GM23338 (cell line): ENCODE measurements around the gene MACROD1. TPM values are rescaled to one million over a fixed set of nuclear protein-coding genes. Genes with fewer than 3 reads are reported as not detected.

Source experiments
- ATAC-seq: fragments of 200-7000 bp; cut with Tn5 transposase; 3 replicates; pipeline ENCODE4 v1.9.1; 2020
- DNase-seq: peaks from one replicate; pipeline ENCODE4 v3.0.0-alpha.2; 2015; ENCODE audit warnings: low spot score
- H2AFZ ChIP-seq: fragments of 200-600 bp; sonication (generic); 2 replicates; pipeline ENCODE4 v1.8.0; 2016; ENCODE audit warnings: antibody characterized with exemption, mild to moderate bottlenecking, moderate library complexity
- H3F3A ChIP-seq: fragments of 200-600 bp; sonication (generic); replicated peaks from 2 replicates; pipeline ENCODE4 v1.8.0; 2017; ENCODE audit warnings: antibody characterized with exemption, mixed run types, low read depth
- H3K27ac ChIP-seq: fragments of 200-600 bp; sonication (generic); 2 replicates; pipeline ENCODE4 v1.6.1; 2016; ENCODE audit warnings: low read depth
- H3K27me3 ChIP-seq: fragments of 200-600 bp; sonication (generic); 2 replicates; pipeline ENCODE4 v1.8.0; 2016; ENCODE audit warnings: mild to moderate bottlenecking, mixed run types, moderate library complexity; ENCODE audit not compliant: insufficient read depth
- H3K36me3 ChIP-seq: fragments of 200-600 bp; sonication (generic); 2 replicates; pipeline ENCODE4 v1.8.0; 2016; ENCODE audit warnings: mild to moderate bottlenecking; ENCODE audit not compliant: insufficient read depth
- H3K4me1 ChIP-seq: fragments of 200-600 bp; sonication (generic); 2 replicates; pipeline ENCODE4 v1.8.0; 2016; ENCODE audit warnings: mild to moderate bottlenecking, moderate library complexity; ENCODE audit not compliant: insufficient read depth
- H3K4me2 ChIP-seq: fragments of 200-600 bp; sonication (generic); 2 replicates; pipeline ENCODE4 v1.7.1; 2017; ENCODE audit warnings: mixed run types
- H3K4me3 ChIP-seq: fragments of 200-600 bp; sonication (generic); 2 replicates; pipeline ENCODE4 v1.6.1; 2016; ENCODE audit warnings: mixed run types
- H3K79me2 ChIP-seq: fragments of 200-600 bp; sonication (generic); replicated peaks from 2 replicates; pipeline ENCODE4 v1.8.0; 2017; ENCODE audit warnings: mild to moderate bottlenecking; ENCODE audit not compliant: insufficient read depth
- H3K9me2 ChIP-seq: fragments of 200-600 bp; sonication (generic); 2 replicates; pipeline ENCODE4 v1.8.0; 2017; ENCODE audit not compliant: insufficient read depth
- H4K20me1 ChIP-seq: fragments of 200-600 bp; sonication (generic); replicated peaks from 2 replicates; pipeline ENCODE4 v1.8.0; 2017; ENCODE audit warnings: mild to moderate bottlenecking; ENCODE audit not compliant: insufficient read depth
- H3K27ac Mint-ChIP-seq: 2 replicates; pipeline ENCODE4 v1.8.0; 2020; ENCODE audit warnings: inconsistent platforms, mild to moderate bottlenecking, moderate library complexity, mixed read lengths
- H3K27me3 Mint-ChIP-seq: 3 replicates; pipeline ENCODE4 v1.8.0; 2022; ENCODE audit warnings: low read depth, mild to moderate bottlenecking, moderate library complexity, mixed read lengths, inconsistent platforms; ENCODE audit not compliant: insufficient read depth, poor library complexity
- H3K36me3 Mint-ChIP-seq: 3 replicates; pipeline ENCODE4 v1.8.0; 2021; ENCODE audit warnings: low read depth, mild to moderate bottlenecking, inconsistent platforms, moderate library complexity, mixed read lengths
- H3K4me1 Mint-ChIP-seq: 3 replicates; pipeline ENCODE4 v1.8.0; 2020; ENCODE audit warnings: mild to moderate bottlenecking, inconsistent platforms, mixed read lengths
- H3K4me3 Mint-ChIP-seq: 3 replicates; pipeline ENCODE4 v1.8.0; 2021; ENCODE audit warnings: moderate library complexity, mild to moderate bottlenecking, inconsistent platforms, mixed read lengths
- H3K9me3 Mint-ChIP-seq: 3 replicates; pipeline ENCODE4 v1.8.0; 2020; ENCODE audit warnings: moderate library complexity, mild to moderate bottlenecking, inconsistent platforms, mixed read lengths
- CREB1 ChIP-seq: fragments of 250-450 bp; sonication (Bioruptor Pico); IDR thresholded peaks from 2 replicates; pipeline ENCODE4 v1.5.0; 2020; ENCODE audit warnings: low read depth, mild to moderate bottlenecking, moderate library complexity
- CTCF ChIP-seq, 2 experiments: fragments of 200-600 bp in 1 of 2; sonication (generic) in 1 of 2; conservative IDR thresholded peaks; 2 replicates each; pipeline versions ENCODE4 v1.5.1 to v1.6.1; 2016 to 2017; ENCODE audit warnings: antibody characterized with exemption in 2 of 2, low read depth in 2 of 2, mild to moderate bottlenecking in 2 of 2, moderate library complexity in 1 of 2
- ETS1 ChIP-seq: IDR thresholded peaks from 2 replicates; pipeline ENCODE4 v1.6.1; 2016; ENCODE audit warnings: antibody characterized with exemption
- EZH2 ChIP-seq: fragments of 200-600 bp; sonication (generic); IDR thresholded peaks from one replicate; pipeline ENCODE4 v1.8.0; 2017; ENCODE audit warnings: antibody characterized with exemption, mild to moderate bottlenecking, low read depth; ENCODE audit not compliant: unreplicated experiment
- EZH2phosphoT487 ChIP-seq: fragments of 200-600 bp; sonication (generic); IDR thresholded peaks from one replicate; pipeline ENCODE4 v1.8.1; 2018; ENCODE audit warnings: antibody characterized with exemption; ENCODE audit not compliant: unreplicated experiment
- JUNB ChIP-seq: IDR thresholded peaks from one replicate; pipeline ENCODE4 v1.6.1; 2016; ENCODE audit warnings: antibody characterized with exemption; ENCODE audit not compliant: unreplicated experiment
- POLR2AphosphoS5 ChIP-seq: IDR thresholded peaks from 2 replicates; pipeline ENCODE4 v1.6.1; 2016; ENCODE audit warnings: antibody characterized with exemption, low read depth
- STAT1 ChIP-seq: IDR thresholded peaks from one replicate; pipeline ENCODE4 v1.6.1; 2016; ENCODE audit warnings: antibody characterized with exemption; ENCODE audit not compliant: unreplicated experiment
- ZNF114 ChIP-seq: fragments of 250-450 bp; sonication (Bioruptor Pico); IDR thresholded peaks from 2 replicates; pipeline ENCODE4 v1.5.0; 2020; ENCODE audit warnings: mild to moderate bottlenecking, moderate library complexity
- polyA plus RNA-seq: library from polyadenylated mRNA; unstranded; fragments of >200 nt; fragmentation: Nextera tagmentation; extraction: Ambion mirVana; gene quantifications from 2 replicates; pipeline ENCODE4 v1.2.1, GENCODE V29; 2016
- total RNA-seq: library from RNA; depleted of rRNA; stranded (reverse); fragments of >200 nt; shearing (Covaris generic); gene quantifications from 2 replicates; pipeline ENCODE4 v1.2.3, GENCODE V29; 2014

The MACROD1 gene
- total and polyA plus RNA-seq, 2 experiments from 2014 or later = 33.0 to 51.6 TPM

DNA sequence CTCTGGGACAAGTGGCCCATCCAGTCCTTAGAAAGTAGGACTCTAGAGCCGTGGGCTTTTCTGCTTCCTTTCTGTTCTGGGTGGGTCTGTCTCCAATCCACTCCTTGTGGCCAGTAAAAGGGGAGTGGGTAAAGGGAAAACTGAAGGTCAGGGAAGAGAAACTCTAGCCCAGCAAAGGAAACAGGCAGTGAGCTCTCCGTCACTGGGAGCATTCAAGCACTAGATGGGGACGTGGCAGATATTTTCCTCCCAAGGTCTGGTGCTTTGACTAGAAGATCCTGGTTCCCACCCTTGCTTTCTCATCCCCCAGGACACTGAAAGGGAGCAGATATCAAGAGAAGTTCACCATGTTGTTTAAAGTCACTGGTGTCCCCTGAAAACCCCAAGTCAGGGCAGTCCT, 42.2 kb downstream of the MACROD1 start:
- Histone ChIP-seq H3K4me1 (peaks cover 38% of the 10 kb centered on the region), H3K9me2 (no peaks in the 10 kb centered on the region), H3K36me3 (no peaks in the 10 kb centered on the region), H3K4me3 (no peak overlapping the region), H3K4me2 (no peak overlapping the region), H3F3A (peaks cover 5% of the 10 kb centered on the region; the same call in 1 of the 2 replicates), H2AFZ (no peak overlapping the region), H4K20me1 (no peaks in the 10 kb centered on the region; the same call in 1 of the 2 replicates), H3K27ac (no peak overlapping the region), H3K79me2 (no peaks in the 10 kb centered on the region), H3K27me3 (peaks cover 6% of the 10 kb centered on the region; the same call in 1 of the 2 replicates)
- H3K36me3 Mint-ChIP-seq = no peaks in the 10 kb centered on the region
- no peak overlapping the region for H3K4me3 Mint-ChIP-seq
- no peaks in the 10 kb centered on the region for H3K9me3 Mint-ChIP-seq
- TF ChIP-seq JUNB (no peak), EZH2 (no peak), STAT1 (no peak), CTCF (conservative IDR thresholded peaks at IDR 0.05; ENCODE audit: low read depth in 2 of 2) (no peak), ZNF114 (CRISPR knock-in tag) (no peak), ETS1 (no peak)
- H3K4me1 Mint-ChIP-seq = peaks cover 67% of the 10 kb centered on the region
- ATAC-seq (no peak), DNase-seq (no peak)
- no peak overlapping the region for H3K27ac Mint-ChIP-seq
- peaks cover 39% of the 10 kb centered on the region for H3K27me3 Mint-ChIP-seq

DNA sequence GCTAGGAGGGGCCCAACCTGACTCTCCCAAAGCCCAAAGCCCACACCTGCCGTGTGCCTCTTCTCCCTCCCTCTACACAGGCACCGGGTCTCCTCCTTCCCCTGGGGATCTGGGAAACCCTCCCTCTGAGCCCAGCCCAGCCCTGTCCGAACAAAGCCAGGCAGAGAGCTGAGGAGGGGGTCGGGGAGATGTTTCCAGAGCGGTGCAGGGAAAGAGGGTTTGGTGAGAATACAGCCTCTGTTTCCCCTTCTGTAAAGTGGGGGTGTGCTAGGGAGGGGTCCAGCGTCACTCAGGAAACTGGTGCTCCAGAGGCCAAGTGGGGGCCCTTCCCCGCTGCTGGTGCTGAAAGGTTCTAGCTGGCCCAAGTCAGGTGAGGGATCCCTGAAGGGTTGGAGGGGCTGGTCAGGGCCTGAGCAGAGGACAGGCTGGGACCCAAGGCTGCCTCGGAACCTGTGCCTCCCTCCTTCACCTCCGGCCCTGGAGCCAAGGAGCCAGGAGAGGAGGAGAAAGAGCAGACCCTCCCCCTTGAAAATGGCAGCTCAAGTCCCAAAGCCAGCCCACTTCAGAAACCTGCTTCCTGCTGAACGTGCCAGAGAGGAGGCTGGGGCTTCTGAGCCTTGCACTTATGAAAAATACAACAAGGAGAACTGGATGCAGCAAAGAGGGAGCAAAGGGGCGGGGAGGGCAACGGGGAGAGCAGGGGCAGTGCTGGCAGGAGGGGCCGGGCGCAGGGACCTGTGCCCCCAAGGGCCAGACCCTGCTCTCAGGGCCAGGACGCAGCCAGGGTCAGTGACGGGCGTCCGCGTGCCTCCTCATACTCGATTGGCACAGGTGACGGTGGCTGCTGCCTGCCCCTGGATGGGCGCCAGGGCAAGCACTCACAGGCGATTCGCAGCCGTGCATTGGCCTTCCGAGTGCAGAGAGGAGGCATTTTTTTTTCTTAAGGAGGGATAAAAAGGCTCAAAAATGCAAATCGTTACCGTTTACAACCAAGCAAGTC, 43.2 kb downstream of the MACROD1 start:
- Mint-ChIP-seq H3K27me3 (peaks cover 38% of the 10 kb centered on the region), H3K4me1 (peaks cover 59% of the 10 kb centered on the region), H3K9me3 (no peaks in the 10 kb centered on the region), H3K36me3 (no peaks in the 10 kb centered on the region), H3K4me3 (no peak overlapping the region), H3K27ac (no peak overlapping the region)
- Histone ChIP-seq H2AFZ (no peak overlapping the region), H3K4me2 (peak overlapping the region; percentile 56), H3K27ac (peak overlapping the region; percentile 59; the same call in 1 of the 2 replicates), H3K9me2 (no peaks in the 10 kb centered on the region), H4K20me1 (no peaks in the 10 kb centered on the region; the same call in 1 of the 2 replicates), H3K4me1 (peaks cover 30% of the 10 kb centered on the region), H3K4me3 (no peak overlapping the region), H3K36me3 (no peaks in the 10 kb centered on the region), H3F3A (peaks cover 5% of the 10 kb centered on the region; the same call in 1 of the 2 replicates), H3K79me2 (no peaks in the 10 kb centered on the region), H3K27me3 (peaks cover 6% of the 10 kb centered on the region; the same call in 1 of the 2 replicates)
- peak; percentile 76 for ATAC-seq
- DNase-seq = peak; percentile 56
- TF ChIP-seq JUNB (no peak), POLR2AphosphoS5 (no peak), ZNF114 (CRISPR knock-in tag) (no peak), EZH2phosphoT487 (no peak), ETS1 (no peak), EZH2 (no peak), CREB1 (no peak)
